ENCODE measurements around the gene STN1. TPM values are rescaled to one million over a fixed set of nuclear protein-coding genes. Genes with fewer than 3 reads are reported as not detected.

STN1 gene
- total RNA-seq, 2 donors from 2014 or later: 5.9 to 32.2 TPM

DNA sequence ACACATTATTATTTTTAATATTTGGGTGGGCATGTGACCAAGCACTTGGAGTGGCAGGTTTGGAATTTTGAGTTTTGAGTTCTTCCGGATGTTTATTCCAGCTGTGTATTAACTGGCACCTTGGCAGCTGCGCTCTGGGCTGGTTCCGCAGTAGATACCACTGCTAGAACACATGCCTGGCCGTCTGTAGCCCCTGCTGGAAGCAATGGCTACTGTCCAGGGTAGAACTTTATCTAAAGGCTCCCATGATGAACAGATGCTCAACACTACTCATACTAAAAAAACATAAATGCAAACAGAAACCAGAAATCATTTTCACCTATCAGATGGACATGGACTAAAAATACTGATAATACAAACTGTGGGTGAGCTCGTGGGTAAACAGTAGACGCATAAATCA, 43.3 kb downstream of the STN1 start:
- no peak for ATAC-seq
- no peaks in the 10 kb centered on the region for H3K36me3 ChIP-seq (replicated peaks in 1 of 2; ENCODE audit: insufficient read depth in 1 of 2, low read depth in 2 of 2)
- H3K27ac ChIP-seq: no peak overlapping the region
- H3K9me3 ChIP-seq: no peaks in the 10 kb centered on the region
- no peaks in the 10 kb centered on the region for H3K27me3 ChIP-seq
- WGBS, 2 donors: 28 to 34% methylated on average over 6 of the region's 6 CpGs
- DNase-seq: no peak
- TF ChIP-seq, protein P1, sequence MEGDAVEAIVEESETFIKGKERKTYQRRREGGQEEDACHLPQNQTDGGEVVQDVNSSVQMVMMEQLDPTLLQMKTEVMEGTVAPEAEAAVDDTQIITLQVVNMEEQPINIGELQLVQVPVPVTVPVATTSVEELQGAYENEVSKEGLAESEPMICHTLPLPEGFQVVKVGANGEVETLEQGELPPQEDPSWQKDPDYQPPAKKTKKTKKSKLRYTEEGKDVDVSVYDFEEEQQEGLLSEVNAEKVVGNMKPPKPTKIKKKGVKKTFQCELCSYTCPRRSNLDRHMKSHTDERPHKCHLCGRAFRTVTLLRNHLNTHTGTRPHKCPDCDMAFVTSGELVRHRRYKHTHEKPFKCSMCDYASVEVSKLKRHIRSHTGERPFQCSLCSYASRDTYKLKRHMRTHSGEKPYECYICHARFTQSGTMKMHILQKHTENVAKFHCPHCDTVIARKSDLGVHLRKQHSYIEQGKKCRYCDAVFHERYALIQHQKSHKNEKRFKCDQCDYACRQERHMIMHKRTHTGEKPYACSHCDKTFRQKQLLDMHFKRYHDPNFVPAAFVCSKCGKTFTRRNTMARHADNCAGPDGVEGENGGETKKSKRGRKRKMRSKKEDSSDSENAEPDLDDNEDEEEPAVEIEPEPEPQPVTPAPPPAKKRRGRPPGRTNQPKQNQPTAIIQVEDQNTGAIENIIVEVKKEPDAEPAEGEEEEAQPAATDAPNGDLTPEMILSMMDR (IDR thresholded peaks at IDR 0.05): peak in 2 of 7 experiments; percentile 7 to 10
- TF ChIP-seq POLR2A (IDR thresholded peaks at IDR 0.05): no peak
- H3K4me1 ChIP-seq: no peaks in the 10 kb centered on the region
- intact Hi-C loops (cut with DNase I): no loop called here
- no peak overlapping the region for H3K4me3 ChIP-seq

DNA sequence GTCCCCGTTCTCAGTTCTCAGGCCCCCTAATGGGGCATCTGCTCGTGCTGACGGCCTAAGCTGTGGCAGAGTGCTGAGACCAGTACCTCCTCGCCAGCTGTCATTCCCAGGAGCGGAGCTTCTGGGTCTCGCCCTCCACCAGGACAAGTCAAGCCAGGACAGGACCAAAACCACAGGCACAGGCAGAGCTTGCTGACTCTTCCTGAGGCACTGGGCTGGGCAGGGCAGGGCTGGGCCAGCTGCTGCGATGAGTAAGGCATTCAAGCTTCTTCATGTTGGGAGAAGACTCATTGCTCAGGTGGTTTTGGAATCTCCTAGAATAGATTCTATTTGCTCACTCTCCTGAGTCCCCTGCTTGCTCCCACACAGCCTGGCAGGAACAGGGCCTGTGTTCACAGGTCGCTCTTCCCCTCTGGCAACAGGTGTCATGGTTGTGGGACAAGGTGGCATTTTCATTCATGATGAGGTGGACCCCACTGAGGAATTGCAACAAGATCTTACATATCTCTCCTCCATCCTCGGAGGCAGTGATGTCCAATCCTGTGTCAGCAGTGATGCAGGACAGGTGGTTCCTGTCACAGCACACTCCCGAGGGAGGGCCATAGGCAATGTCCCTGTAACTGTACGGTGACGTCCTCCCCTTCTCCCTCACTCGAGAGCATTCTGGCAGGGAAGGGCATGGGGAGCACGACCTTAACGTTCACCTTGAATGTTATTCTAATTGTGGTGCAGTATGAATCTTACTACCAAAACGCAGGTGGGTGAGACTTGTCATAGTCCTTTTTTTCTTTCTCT, 45.6 kb downstream of the STN1 start:
- Histone ChIP-seq H3K4me1 (no peaks in the 10 kb centered on the region), H3K9me3 (no peaks in the 10 kb centered on the region), H3K4me3 (no peak overlapping the region), H3K27ac (no peak overlapping the region), H3K36me3 (replicated peaks in 1 of 2; ENCODE audit: insufficient read depth in 1 of 2, low read depth in 2 of 2) (no peaks in the 10 kb centered on the region), H3K27me3 (no peaks in the 10 kb centered on the region)
- intact Hi-C loops (cut with DNase I): no loop called here
- ATAC-seq (no peak), DNase-seq (no peak)
- 84 to 89% methylated on average over 13 to 16 of the region's 16 CpGs for WGBS, 2 donors
- TF ChIP-seq POLR2A (IDR thresholded peaks at IDR 0.05): no peak
- TF ChIP-seq, protein P1 (IDR thresholded peaks at IDR 0.05): no peak

DNA sequence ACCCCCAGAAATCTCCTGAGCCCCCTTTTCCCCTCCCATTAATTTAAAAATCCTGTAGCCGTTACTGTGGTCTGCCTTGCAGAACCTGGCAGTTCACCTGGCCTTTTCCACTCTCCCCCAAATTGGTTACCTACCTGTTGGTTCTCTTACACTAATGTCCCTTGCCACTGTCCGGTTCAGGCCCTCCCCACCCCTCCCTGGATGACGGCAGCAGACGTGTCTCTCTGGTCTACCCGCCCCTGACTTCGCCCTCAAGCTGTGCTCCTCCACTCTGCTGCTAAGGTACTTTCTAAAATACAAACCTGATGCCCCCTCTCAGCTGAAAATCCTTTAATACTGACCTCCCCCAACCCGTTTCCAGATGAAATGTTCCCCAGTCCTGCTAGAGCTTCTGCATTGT, 47.0 kb downstream of the STN1 start:
- no peaks in the 10 kb centered on the region for H3K9me3 ChIP-seq
- no peaks in the 10 kb centered on the region for H3K27me3 ChIP-seq
- no peak for TF ChIP-seq POLR2A (IDR thresholded peaks at IDR 0.05)
- TF ChIP-seq, protein P1 (IDR thresholded peaks at IDR 0.05): no peak
- DNase-seq (no peak), ATAC-seq (no peak)
- 90 to 91% methylated on average over 7 of the region's 7 CpGs for WGBS, 2 donors
- H3K27ac ChIP-seq: no peak overlapping the region
- H3K4me1 ChIP-seq: no peaks in the 10 kb centered on the region
- intact Hi-C loops (cut with DNase I): no loop called here
- no peak overlapping the region for H3K4me3 ChIP-seq
- H3K36me3 ChIP-seq (replicated peaks in 1 of 2; ENCODE audit: insufficient read depth in 1 of 2, low read depth in 2 of 2): no peaks in the 10 kb centered on the region

DNA sequence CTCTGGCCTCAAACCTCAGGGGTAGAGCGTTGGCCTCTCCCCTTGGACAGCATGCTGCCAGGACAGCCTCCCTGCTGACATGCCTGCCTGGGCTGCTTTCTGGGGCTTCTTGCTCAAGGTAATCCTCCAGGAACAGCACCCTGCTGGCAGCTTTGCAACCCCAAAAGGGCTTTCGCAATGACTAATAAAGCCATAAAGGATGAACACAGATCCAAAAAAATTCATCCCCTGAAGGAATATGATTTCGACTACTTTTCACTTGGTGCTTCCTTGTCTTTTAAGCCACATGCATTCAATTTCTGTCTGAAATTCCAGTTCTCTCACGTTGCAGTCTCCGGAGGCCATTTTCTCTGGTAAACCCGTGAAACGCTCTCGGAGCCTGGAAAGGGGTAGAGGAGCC, 47.5 kb downstream of the STN1 start:
- H3K27me3 ChIP-seq: no peaks in the 10 kb centered on the region
- 78 to 82% methylated on average over 8 of the region's 8 CpGs for WGBS, 2 donors
- no peaks in the 10 kb centered on the region for H3K36me3 ChIP-seq (replicated peaks in 1 of 2; ENCODE audit: insufficient read depth in 1 of 2, low read depth in 2 of 2)
- ATAC-seq (no peak), DNase-seq (no peak)
- TF ChIP-seq POLR2A (IDR thresholded peaks at IDR 0.05): no peak
- TF ChIP-seq, protein P1 (IDR thresholded peaks at IDR 0.05): no peak
- no peak overlapping the region for H3K27ac ChIP-seq
- H3K4me1 ChIP-seq: no peaks in the 10 kb centered on the region
- H3K4me3 ChIP-seq: no peak overlapping the region
- intact Hi-C loops (cut with DNase I): no loop called here
- H3K9me3 ChIP-seq: no peaks in the 10 kb centered on the region

DNA sequence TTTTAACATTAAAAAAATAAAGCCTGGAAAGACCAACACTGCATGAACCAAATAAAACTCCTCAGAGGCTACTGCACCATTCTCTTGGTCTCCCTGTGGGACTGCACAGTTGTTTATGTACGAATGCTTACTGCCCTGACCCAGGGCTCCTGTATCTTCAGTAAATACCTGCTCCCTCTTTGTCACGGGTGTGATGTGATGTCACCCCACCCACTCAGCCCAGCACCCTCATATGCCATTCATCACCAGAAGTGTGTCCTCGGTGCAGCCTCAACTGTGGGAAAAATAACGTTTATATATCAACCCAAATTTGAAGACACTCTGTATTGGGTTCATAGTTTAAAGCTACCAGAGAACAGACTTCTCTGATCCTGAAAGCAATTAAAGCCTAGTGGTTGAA, 48.6 kb downstream of the STN1 start:
- no peaks in the 10 kb centered on the region for H3K9me3 ChIP-seq
- ATAC-seq: no peak
- H3K27me3 ChIP-seq: no peaks in the 10 kb centered on the region
- H3K27ac ChIP-seq: no peak overlapping the region
- TF ChIP-seq, protein P1 (IDR thresholded peaks at IDR 0.05): no peak
- TF ChIP-seq POLR2A (IDR thresholded peaks at IDR 0.05): no peak
- no peak for DNase-seq
- no peak overlapping the region for H3K4me3 ChIP-seq
- intact Hi-C loops (cut with DNase I): no loop called here
- no peaks in the 10 kb centered on the region for H3K36me3 ChIP-seq (replicated peaks in 1 of 2; ENCODE audit: insufficient read depth in 1 of 2, low read depth in 2 of 2)
- H3K4me1 ChIP-seq: no peaks in the 10 kb centered on the region
- WGBS, 2 donors: 60 to 67% methylated on average over 4 of the region's 4 CpGs
